Thymus (tissue), 11 donors: Measurements from ENCODE around the gene PRRC2B. TPM values are rescaled to one million over a fixed set of nuclear protein-coding genes. Genes with fewer than 3 reads are reported as not detected.
"Not testable (repeated sequence)": the region's sequence is repeated elsewhere in the genome, so short reads cannot be mapped to it uniquely, and the experiment has no call there.

ENCODE experiments used
- DNase-seq, 9 donors: peaks; one replicate each; pipeline ENCODE4 v3.0.0-alpha.2; 2013; ENCODE audit warnings: low spot score in 9 of 9, low read depth in 6 of 9, missing footprints in 1 of 9
- H3K27ac ChIP-seq, 2 donors: one replicate each; pipeline ENCODE4 v1.5.1; 2013; ENCODE audit warnings: control low read depth in 1 of 2, low read depth in 1 of 2, low read length in 1 of 2, mild to moderate bottlenecking in 1 of 2, moderate library complexity in 1 of 2
- H3K27me3 ChIP-seq, 2 donors: one replicate each; pipeline ENCODE4 v1.5.1; 2013; ENCODE audit warnings: low read length in 1 of 2; ENCODE audit not compliant: control insufficient read depth in 2 of 2, insufficient read depth in 1 of 2
- H3K36me3 ChIP-seq, 2 donors: one replicate each; pipeline ENCODE4 v1.5.1; 2013; ENCODE audit warnings: low read length in 1 of 2, mild to moderate bottlenecking in 1 of 2, moderate library complexity in 1 of 2; ENCODE audit not compliant: control insufficient read depth in 2 of 2, insufficient read depth in 2 of 2
- H3K4me1 ChIP-seq, 2 donors: one replicate each; pipeline ENCODE4 v1.5.1; 2013; ENCODE audit warnings: low read length in 2 of 2; ENCODE audit not compliant: control insufficient read depth in 2 of 2, insufficient read depth in 2 of 2
- H3K4me3 ChIP-seq, 2 donors: one replicate each; pipeline ENCODE4 v1.5.1; 2013; ENCODE audit warnings: low read length in 2 of 2, control low read depth in 1 of 2, mild to moderate bottlenecking in 1 of 2
- H3K9me3 ChIP-seq, 2 donors: one replicate each; pipeline ENCODE4 v1.5.1; 2013; ENCODE audit warnings: low read length in 1 of 2, mild to moderate bottlenecking in 1 of 2; ENCODE audit not compliant: control insufficient read depth in 2 of 2, insufficient read depth in 1 of 2
- WGBS: extraction: QIAGEN DNeasy Blood & Tissue Kit; methylation state at CpG from one replicate; pipeline ENCODE4 v1.1.7; 2013; 5-methylcytosine and 5-hydroxymethylcytosine counted together
- polyA plus RNA-seq: library from polyadenylated mRNA; stranded (reverse); fragments of 200-250 nt; gene quantifications from one replicate; pipeline ENCODE4 v1.2.3, GENCODE V29; 2013
- total RNA-seq: library from RNA; stranded (reverse); fragments of 120-200 nt; gene quantifications from one replicate; pipeline ENCODE4 v1.2.4, GENCODE V29; 2013
- donor health status: healthy.

PRRC2B gene
- total and polyA plus RNA-seq, 2 donors, result 23.0 to 73.5 TPM

GRCh38 chr9:131446276-131446675 lies 52.4 kb downstream of the PRRC2B start:
- no peak for DNase-seq
- Histone ChIP-seq H3K27ac (no peak overlapping the region), H3K4me3 (no peak overlapping the region), H3K4me1 (no peaks in the 10 kb centered on the region), H3K27me3 (no peaks in the 10 kb centered on the region), H3K36me3 (peaks cover 65 to 87% of the 10 kb centered on the region in 2 donors), H3K9me3 (no peaks in the 10 kb centered on the region)
- WGBS, result 98% methylated on average over 11 of the region's 11 CpGs

GRCh38 chr9:131447148-131447547 lies 53.3 kb downstream of the PRRC2B start:
- no peak for DNase-seq
- WGBS, result 95% methylated on average over 8 of the region's 8 CpGs

GRCh38 chr9:131447600-131447999 lies 53.7 kb downstream of the PRRC2B start:
- Histone ChIP-seq H3K27ac (no peak overlapping the region), H3K27me3 (no peaks in the 10 kb centered on the region), H3K4me1 (no peaks in the 10 kb centered on the region), H3K4me3 (no peak overlapping the region), H3K9me3 (no peaks in the 10 kb centered on the region), H3K36me3 (peaks cover 55 to 84% of the 10 kb centered on the region in 2 donors)
- no peak for DNase-seq
- WGBS, result 95% methylated on average over 14 of the region's 14 CpGs

More at GRCh38 chr9:131447148-131447547, 53.3 kb downstream of the PRRC2B start:
- Histone ChIP-seq H3K27me3 (no peaks in the 10 kb centered on the region), H3K9me3 (no peaks in the 10 kb centered on the region), H3K27ac (no peak overlapping the region), H3K4me3 (no peak overlapping the region), H3K36me3 (peaks cover 60 to 87% of the 10 kb centered on the region in 2 donors), H3K4me1 (no peaks in the 10 kb centered on the region)

GRCh38 chr9:131448818-131449217 lies 54.9 kb downstream of the PRRC2B start:
- no peak overlapping the region for H3K4me3 ChIP-seq
- peaks cover 48 to 87% of the 10 kb centered on the region in 2 donors for H3K36me3 ChIP-seq
- no peaks in the 10 kb centered on the region for H3K4me1 ChIP-seq
- no peaks in the 10 kb centered on the region for H3K9me3 ChIP-seq
- no peak for DNase-seq
- peak overlapping the region in 1 of 2 donors; percentile 21 for H3K27ac ChIP-seq
- no peaks in the 10 kb centered on the region for H3K27me3 ChIP-seq
- WGBS, result over 99% methylated on average over 3 of the region's 3 CpGs

GRCh38 chr9:131449276-131449675 lies 55.4 kb downstream of the PRRC2B start:
- no peak overlapping the region for H3K27ac ChIP-seq
- H3K4me3 ChIP-seq, result no peak overlapping the region
- no peaks in the 10 kb centered on the region for H3K4me1 ChIP-seq
- H3K9me3 ChIP-seq, result no peaks in the 10 kb centered on the region
- H3K27me3 ChIP-seq, result no peaks in the 10 kb centered on the region
- peaks cover 45 to 87% of the 10 kb centered on the region in 2 donors for H3K36me3 ChIP-seq
- no peak for DNase-seq

GRCh38 chr9:131454028-131454427 lies 60.1 kb downstream of the PRRC2B start:
- H3K4me1 ChIP-seq, result no peaks in the 10 kb centered on the region
- no peaks in the 10 kb centered on the region for H3K9me3 ChIP-seq
- no peak overlapping the region for H3K27ac ChIP-seq
- no peak overlapping the region for H3K4me3 ChIP-seq
- H3K36me3 ChIP-seq, result peaks cover 39 to 83% of the 10 kb centered on the region in 2 donors
- no peaks in the 10 kb centered on the region for H3K27me3 ChIP-seq
- no peak for DNase-seq

GRCh38 chr9:131455655-131456054 lies 61.8 kb downstream of the PRRC2B start:
- DNase-seq, H3K4me1 ChIP-seq: not testable (repeated sequence)
- WGBS, result 98% methylated on average over 10 of the region's 10 CpGs

GRCh38 chr9:131457746-131458145 lies 63.9 kb downstream of the PRRC2B start:
- Histone ChIP-seq H3K36me3 (peaks cover 60 to 89% of the 10 kb centered on the region in 2 donors), H3K9me3 (no peaks in the 10 kb centered on the region), H3K4me3 (no peak overlapping the region), H3K27me3 (no peaks in the 10 kb centered on the region), H3K27ac (no peak overlapping the region), H3K4me1 (no peaks in the 10 kb centered on the region)
- no peak for DNase-seq
- WGBS, result 98% methylated on average over 10 of the region's 10 CpGs

More at GRCh38 chr9:131455655-131456054, 61.8 kb downstream of the PRRC2B start:
- H3K36me3 ChIP-seq, result peaks cover 51 to 85% of the 10 kb centered on the region in 2 donors
- H3K27ac ChIP-seq, H3K9me3 ChIP-seq, H3K4me3 ChIP-seq, H3K27me3 ChIP-seq: not testable (repeated sequence)

- H3K27ac ChIP-seq, result no peak overlapping the region
- no peaks in the 10 kb centered on the region for H3K9me3 ChIP-seq
- no peak overlapping the region for H3K4me3 ChIP-seq
- whole genome bisulfite sequencing, result over 99% methylated on average over 10 of the region's 10 CpGs
- no peaks in the 10 kb centered on the region for H3K27me3 ChIP-seq
- H3K36me3 ChIP-seq, result peaks cover 71 to 89% of the 10 kb centered on the region in 2 donors
- no peak for DNase-seq
- no peaks in the 10 kb centered on the region for H3K4me1 ChIP-seq
Observed at GRCh38 chr9:131459056-131459455, 65.2 kb downstream of the PRRC2B start.

GRCh38 chr9:131461166-131461565 lies 67.3 kb downstream of the PRRC2B start:
- peaks cover 75 to 92% of the 10 kb centered on the region in 2 donors for H3K36me3 ChIP-seq
- no peak for DNase-seq
- no peaks in the 10 kb centered on the region for H3K9me3 ChIP-seq
- no peaks in the 10 kb centered on the region for H3K4me1 ChIP-seq
- H3K27ac ChIP-seq, result no peak overlapping the region
- 97% methylated on average over 1 of the region's 1 CpG for whole genome bisulfite sequencing
- H3K4me3 ChIP-seq, result no peak overlapping the region
- H3K27me3 ChIP-seq, result no peaks in the 10 kb centered on the region
